Activated naive CD4-positive, alpha-beta T cell treated with anti-CD3 and anti-CD28 coated beads, Interleukin-2, amount 10 ng/mL, durations not matched to agents 7 days and 5 days (primary cell): ENCODE results near the gene OTOA.
"Not testable (repeated sequence)": the region's sequence is repeated elsewhere in the genome, so short reads cannot be mapped to it uniquely, and the experiment has no call there.

Source experiments
- CTCF ChIA-PET: fragments of 350-600 bp; sonication (Branson Sonifier 250); formaldehyde crosslinking; loops from one replicate; lab custom pipeline; 2021; ENCODE audit warnings: antibody characterized with exemption; lab: Charles Lee
- DNase-seq: peaks from one replicate; pipeline ENCODE4 v3.0.0-alpha.2; 2020
- H3K27ac Mint-ChIP-seq: one replicate; pipeline ENCODE4 v1.8.0; 2021; ENCODE audit warnings: mild to moderate bottlenecking, moderate library complexity, mixed read lengths
- H3K27me3 Mint-ChIP-seq: one replicate; pipeline ENCODE4 v1.8.0; 2021; ENCODE audit warnings: mild to moderate bottlenecking, mixed read lengths
- H3K36me3 Mint-ChIP-seq: one replicate; pipeline ENCODE4 v1.8.0; 2021; ENCODE audit warnings: mixed read lengths
- H3K4me1 Mint-ChIP-seq: one replicate; pipeline ENCODE4 v1.8.0; 2021; ENCODE audit warnings: mixed read lengths
- H3K4me3 Mint-ChIP-seq: one replicate; pipeline ENCODE4 v1.8.0; 2021; ENCODE audit warnings: mild to moderate bottlenecking, moderate library complexity, mixed read lengths
- H3K9me3 Mint-ChIP-seq: one replicate; pipeline ENCODE4 v1.8.0; 2021; ENCODE audit warnings: mixed read lengths

OTOA gene

DNA sequence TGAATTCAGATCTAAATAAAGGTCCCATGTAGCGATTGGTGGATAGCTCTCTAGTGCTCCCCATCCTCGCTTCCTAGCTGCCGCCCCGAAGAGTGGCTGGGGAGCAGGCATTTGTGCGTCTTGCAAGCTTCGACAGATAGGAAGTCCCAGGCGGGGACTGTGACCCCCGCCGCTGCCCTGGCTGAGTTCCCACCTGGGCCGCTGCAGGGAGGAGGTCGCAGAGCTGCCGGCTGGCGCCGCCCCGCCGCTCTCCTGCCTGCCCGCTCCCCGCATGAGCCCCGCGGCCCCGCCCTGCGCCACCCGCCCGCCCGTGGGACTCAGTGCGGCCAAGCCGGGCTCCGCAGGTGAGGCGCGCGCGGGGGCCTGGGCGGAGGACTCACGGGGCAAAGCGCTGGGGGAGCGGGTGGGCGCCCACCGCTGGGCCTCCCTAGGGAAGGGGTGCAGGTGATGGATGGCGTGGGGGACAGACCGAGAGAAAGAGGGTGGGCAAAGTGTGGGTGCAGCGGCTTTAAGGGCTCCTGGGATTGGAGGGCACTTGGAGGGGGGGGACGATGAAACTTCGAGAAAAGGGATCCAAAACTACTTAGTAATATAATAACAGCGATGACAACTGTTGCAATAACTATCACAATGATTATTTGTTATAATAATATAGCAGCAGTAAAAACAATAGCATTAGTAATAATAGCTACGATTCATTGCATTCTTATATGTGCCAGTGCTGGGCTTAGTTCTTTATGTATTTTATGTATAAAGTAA is at the start of gene OTOA:
TSS of gene OTOA (plus strand) at position 80 of the 759 bp plus-strand sequence. CDS start 14,547 bp downstream, outside the sequence.
- H3K4me1 Mint-ChIP-seq: peaks cover 22% of the 10 kb centered on the region
- peak; percentile 47 for DNase-seq
- H3K4me3 Mint-ChIP-seq: peak within 1 kb of the TSS; percentile 39
- H3K9me3 Mint-ChIP-seq: no peaks in the 10 kb centered on the region
- CTCF ChIA-PET: no interaction called here
- no peaks in the 10 kb centered on the region for H3K36me3 Mint-ChIP-seq
- peaks cover 43% of the 10 kb centered on the region for H3K27me3 Mint-ChIP-seq
- no peak within 1 kb of the TSS for H3K27ac Mint-ChIP-seq

DNA sequence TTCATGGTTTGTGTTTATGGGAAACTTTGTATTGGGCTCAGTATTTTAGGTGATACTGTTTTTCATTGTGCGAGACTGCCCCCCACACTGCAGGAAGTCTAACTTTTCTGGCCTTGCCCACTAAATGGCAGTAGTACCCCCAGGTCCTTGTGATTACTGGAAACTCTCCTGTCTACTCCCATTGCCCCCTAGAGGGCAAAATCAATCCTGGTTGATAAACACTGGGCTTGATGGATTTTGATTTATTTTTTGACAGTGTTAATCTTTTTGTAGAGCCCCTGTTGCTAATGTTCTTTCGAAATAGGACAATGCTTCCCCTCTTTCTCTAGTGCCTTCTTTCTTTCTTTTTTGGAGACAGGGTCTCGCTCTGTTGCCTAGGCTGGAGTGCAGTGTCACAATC is 48.9 kb upstream of the OTOA start:
- H3K36me3 Mint-ChIP-seq: peaks cover 34% of the 10 kb centered on the region
- CTCF ChIA-PET: no interaction called here
- no peaks in the 10 kb centered on the region for H3K27me3 Mint-ChIP-seq
- no peak for DNase-seq
- no peaks in the 10 kb centered on the region for H3K9me3 Mint-ChIP-seq
- H3K4me1 Mint-ChIP-seq: peaks cover 59% of the 10 kb centered on the region
- no peak overlapping the region for H3K4me3 Mint-ChIP-seq
- peak overlapping the region; percentile 19 for H3K27ac Mint-ChIP-seq

DNA sequence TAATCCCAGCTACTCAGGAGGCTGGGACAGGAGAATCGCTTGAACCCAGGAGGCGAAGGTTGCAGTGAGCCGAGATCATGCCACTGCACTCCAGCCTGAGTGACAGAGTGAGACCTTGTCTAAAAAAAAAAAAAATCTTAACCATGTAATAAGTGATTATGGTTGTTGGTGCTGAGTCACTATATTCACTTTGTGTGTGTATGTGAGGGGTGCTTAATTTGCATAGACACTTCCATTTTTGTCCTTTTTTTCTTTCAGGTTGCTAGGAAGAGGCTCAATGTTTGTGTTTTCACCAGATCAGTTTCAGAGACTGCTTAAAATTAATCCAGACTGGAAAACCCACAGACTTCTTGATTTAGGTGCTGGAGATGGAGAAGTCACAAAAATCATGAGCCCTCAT is 46.2 kb upstream of the OTOA start:
- no peak overlapping the region for H3K27ac Mint-ChIP-seq
- no peak overlapping the region for H3K4me3 Mint-ChIP-seq
- DNase-seq: no peak
- H3K27me3 Mint-ChIP-seq: no peaks in the 10 kb centered on the region
- H3K4me1 Mint-ChIP-seq: peaks cover 57% of the 10 kb centered on the region
- H3K36me3 Mint-ChIP-seq: peaks cover 43% of the 10 kb centered on the region
- H3K9me3 Mint-ChIP-seq: no peaks in the 10 kb centered on the region
- CTCF ChIA-PET: interaction anchor here (1.6 kb wide), 1 partner anchor 24 kb away, joined by 3 read pairs; no protein-coding TSS in a partner anchor

DNA sequence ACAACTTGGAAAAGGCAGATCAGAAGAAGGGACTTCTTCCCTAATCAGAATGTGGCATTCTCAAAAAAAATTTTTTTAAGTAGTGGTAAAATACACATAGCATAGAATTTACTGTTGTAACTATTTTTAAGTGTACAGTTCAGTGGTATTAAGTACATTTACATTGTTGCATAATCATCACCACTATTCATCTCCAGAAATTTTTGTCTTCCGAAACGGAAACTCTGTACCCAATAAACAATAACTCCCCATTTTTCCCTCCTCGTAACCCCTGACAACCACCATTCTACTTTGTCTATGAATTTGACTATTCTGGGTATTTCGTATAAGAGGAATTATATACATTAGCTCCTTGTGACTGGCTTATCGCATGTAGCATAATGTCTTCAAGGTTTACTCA is 45.5 kb upstream of the OTOA start:
- H3K4me3 Mint-ChIP-seq: no peak overlapping the region
- DNase-seq: no peak
- peaks cover 54% of the 10 kb centered on the region for H3K4me1 Mint-ChIP-seq
- no peaks in the 10 kb centered on the region for H3K9me3 Mint-ChIP-seq
- H3K36me3 Mint-ChIP-seq: peaks cover 45% of the 10 kb centered on the region
- no peaks in the 10 kb centered on the region for H3K27me3 Mint-ChIP-seq
- no peak overlapping the region for H3K27ac Mint-ChIP-seq
- CTCF ChIA-PET: no interaction called here

DNA sequence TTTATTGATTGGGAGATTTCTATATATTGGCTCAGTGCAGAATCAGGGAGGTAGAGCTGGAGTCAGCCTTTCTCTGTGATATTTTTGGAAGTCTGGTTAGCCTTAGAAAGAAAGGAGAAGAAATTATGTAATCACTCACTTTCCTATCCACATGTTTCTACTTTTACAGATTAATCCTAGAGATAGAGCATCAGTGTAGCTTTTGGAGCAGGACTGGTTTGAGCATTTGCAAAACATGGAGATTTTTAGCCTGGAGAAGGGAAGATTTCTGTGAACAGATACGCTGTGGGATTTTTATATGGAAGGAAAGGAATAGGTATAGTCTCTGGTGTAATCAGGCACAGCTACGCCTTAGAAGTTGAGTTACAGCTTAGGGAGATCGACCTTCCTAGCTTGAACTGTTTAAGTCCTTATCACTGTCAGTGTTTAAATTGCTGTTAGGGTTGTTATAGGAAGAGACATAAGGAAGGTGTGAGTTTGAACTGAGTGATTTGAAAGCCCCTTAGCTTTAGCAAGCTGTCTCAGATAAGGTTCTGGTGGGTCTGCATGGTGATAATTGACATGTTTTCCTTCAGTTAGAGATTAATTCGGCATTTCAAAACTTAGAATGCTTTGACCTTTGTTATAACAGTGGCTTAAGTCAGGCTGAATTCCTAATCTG is 43.9 kb upstream of the OTOA start:
- CTCF ChIA-PET: interaction anchor here (0.9 to 1.2 kb wide), 2 partner anchors 19 to 89 kb away, joined by 3 read pairs; no protein-coding TSS in a partner anchor
- H3K27me3 Mint-ChIP-seq: no peaks in the 10 kb centered on the region
- H3K9me3 Mint-ChIP-seq: no peaks in the 10 kb centered on the region
- peaks cover 52% of the 10 kb centered on the region for H3K36me3 Mint-ChIP-seq
- no peak overlapping the region for H3K27ac Mint-ChIP-seq
- H3K4me3 Mint-ChIP-seq: no peak overlapping the region
- no peak for DNase-seq
- H3K4me1 Mint-ChIP-seq: peaks cover 56% of the 10 kb centered on the region

DNA sequence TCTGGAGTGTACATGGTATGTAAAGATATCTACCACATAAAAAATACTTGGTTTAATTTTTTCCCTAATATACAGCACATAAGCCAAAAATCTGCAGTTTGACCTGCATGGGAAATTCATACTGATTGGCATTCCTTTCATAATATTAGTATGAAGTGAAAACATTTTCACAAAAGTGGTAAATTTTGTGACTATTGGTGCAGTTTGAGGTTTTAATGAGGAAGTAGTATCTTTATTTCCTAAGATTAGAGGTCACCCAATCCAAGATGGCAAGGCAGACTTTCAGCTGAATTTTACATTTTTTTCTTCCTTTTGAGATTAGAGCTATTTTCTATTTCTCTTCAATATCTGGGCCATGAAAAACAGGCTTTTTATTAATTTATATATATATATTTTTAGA is 43.2 kb upstream of the OTOA start:
- H3K4me3 Mint-ChIP-seq: no peak overlapping the region
- H3K36me3 Mint-ChIP-seq: peaks cover 55% of the 10 kb centered on the region
- H3K9me3 Mint-ChIP-seq: no peaks in the 10 kb centered on the region
- H3K27ac Mint-ChIP-seq: no peak overlapping the region
- CTCF ChIA-PET: interaction anchor here (0.9 to 1.0 kb wide), 3 partner anchors 22 to 88 kb away, joined by 3 to 4 read pairs (median 3); no protein-coding TSS in a partner anchor
- H3K27me3 Mint-ChIP-seq: no peaks in the 10 kb centered on the region
- no peak for DNase-seq
- H3K4me1 Mint-ChIP-seq: peaks cover 56% of the 10 kb centered on the region

DNA sequence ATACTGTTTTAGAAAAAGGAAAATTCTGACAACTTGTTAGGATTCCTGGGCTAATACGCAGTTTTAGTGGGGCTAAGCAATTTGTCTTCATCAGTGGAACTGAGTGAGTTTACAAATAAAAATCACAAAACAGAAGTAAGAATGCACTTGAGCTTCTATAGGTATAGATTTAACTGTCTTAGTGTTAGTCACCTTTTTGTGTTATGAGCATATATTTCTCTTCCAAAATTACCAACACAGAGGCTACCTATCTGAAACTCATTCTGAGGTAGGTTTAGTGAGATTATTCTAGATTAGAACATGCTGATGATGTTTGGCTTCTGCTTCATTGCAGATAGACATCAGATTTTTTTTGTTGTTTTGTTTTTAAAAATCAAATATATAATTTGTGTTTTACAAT is 41.2 kb upstream of the OTOA start:
- H3K9me3 Mint-ChIP-seq: no peaks in the 10 kb centered on the region
- no peak overlapping the region for H3K27ac Mint-ChIP-seq
- no peak for DNase-seq
- no peak overlapping the region for H3K4me3 Mint-ChIP-seq
- H3K27me3 Mint-ChIP-seq: no peaks in the 10 kb centered on the region
- CTCF ChIA-PET: interaction anchor here (0.8 kb wide), 1 partner anchor 14 kb away, joined by 3 read pairs; no protein-coding TSS in a partner anchor
- H3K36me3 Mint-ChIP-seq: peaks cover 61% of the 10 kb centered on the region
- peaks cover 60% of the 10 kb centered on the region for H3K4me1 Mint-ChIP-seq

DNA sequence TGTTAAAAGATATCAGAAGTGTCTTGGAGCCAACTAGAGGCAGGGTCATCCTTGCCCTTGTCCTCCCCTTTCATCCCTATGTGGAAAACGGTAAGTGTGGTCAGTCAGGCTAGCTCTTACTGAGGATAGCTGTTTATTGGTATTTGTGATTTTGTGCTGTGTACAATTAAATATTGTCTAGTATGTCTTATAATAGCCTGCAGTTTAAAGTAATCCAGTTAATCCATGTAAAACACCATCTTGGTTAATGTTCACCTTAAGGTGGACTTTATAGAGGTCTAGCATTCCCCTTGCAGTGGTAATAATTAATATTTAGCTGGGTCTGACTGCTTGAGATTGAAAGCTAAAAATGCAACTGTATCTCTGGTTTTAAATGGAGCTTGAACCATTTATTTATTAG is 38.7 kb upstream of the OTOA start:
- peaks cover 3% of the 10 kb centered on the region for H3K9me3 Mint-ChIP-seq
- H3K27ac Mint-ChIP-seq: peak overlapping the region; percentile 6
- no peak for DNase-seq
- CTCF ChIA-PET: interaction anchor here (0.9 to 1.2 kb wide), 2 partner anchors 32 to 59 kb away, joined by 3 read pairs; no protein-coding TSS in a partner anchor
- H3K36me3 Mint-ChIP-seq: peaks cover 67% of the 10 kb centered on the region
- H3K4me1 Mint-ChIP-seq: peaks cover 57% of the 10 kb centered on the region
- H3K4me3 Mint-ChIP-seq: no peak overlapping the region
- H3K27me3 Mint-ChIP-seq: no peaks in the 10 kb centered on the region

DNA sequence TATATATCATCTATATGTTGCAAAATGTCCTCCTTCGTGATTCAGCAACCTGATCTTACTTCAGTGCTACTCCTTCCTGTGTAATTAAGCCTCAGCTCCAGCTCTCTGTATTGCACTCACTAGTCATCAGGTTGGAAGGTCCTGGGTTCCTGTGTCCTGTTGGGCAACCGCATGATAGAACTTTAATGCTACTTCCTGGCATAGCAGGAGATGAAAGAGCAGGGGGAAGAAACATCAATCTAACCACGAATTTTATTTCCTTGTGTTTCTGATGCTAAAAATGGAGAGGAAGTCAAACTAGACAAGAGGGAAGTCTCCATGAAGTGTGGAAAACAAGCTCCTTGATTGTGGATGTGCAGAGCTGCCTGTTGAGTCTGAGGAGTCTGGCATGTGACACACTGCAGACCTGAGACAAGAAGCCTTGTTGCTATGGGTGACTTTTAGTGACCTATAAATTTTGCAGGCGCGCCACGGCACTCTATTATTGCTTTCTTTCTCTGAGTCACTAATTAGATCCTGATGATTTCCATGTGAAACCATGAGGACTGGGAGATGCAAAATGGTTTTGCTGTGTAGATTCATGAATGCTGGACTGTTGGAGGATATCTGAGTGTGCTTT is 37.0 kb upstream of the OTOA start:
- Mint-ChIP-seq H3K27ac (peak overlapping the region; percentile 64), H3K4me1 (peaks cover 40% of the 10 kb centered on the region), H3K36me3 (peaks cover 61% of the 10 kb centered on the region), H3K27me3 (no peaks in the 10 kb centered on the region), H3K9me3 (peaks cover 3% of the 10 kb centered on the region), H3K4me3 (no peak overlapping the region)
- CTCF ChIA-PET: no interaction called here
- DNase-seq: peak; percentile 42

DNA sequence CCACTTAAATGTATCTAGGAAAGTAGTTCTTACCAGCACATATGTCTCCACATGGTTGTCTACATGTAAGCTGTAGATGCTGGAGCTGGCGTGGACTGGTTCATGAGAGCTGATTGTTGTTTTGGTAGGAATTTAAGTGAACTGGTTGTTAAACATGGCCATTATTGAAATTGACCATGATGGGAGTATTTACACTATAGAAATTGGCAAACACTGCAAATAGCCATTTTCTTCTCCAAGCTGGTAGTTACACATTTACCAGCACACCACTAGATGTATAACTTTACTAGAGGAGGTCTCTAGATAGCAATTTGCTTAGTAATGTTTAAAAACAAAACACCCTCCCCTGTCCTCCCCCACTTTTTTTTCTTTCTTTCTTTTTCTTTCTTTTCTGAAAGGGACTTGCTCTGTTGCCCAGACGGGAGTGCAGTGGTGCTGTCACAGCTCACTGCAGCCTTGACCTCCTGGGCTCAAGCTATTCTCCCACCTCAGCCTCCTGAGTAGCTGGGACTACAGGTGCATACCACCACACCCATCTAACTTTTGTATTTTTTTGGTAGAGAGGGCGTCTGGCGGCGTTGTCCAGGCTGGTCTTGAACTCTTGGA is 35.5 kb upstream of the OTOA start:
- H3K4me3 Mint-ChIP-seq: no peak overlapping the region
- H3K36me3 Mint-ChIP-seq: peaks cover 52% of the 10 kb centered on the region
- peaks cover 3% of the 10 kb centered on the region for H3K9me3 Mint-ChIP-seq
- CTCF ChIA-PET: interaction anchor here (2.7 kb wide), 1 partner anchor 12 kb away, joined by 9 read pairs; no protein-coding TSS in a partner anchor
- H3K27ac Mint-ChIP-seq: no peak overlapping the region
- peaks cover 34% of the 10 kb centered on the region for H3K4me1 Mint-ChIP-seq
- H3K27me3 Mint-ChIP-seq: no peaks in the 10 kb centered on the region
- no peak for DNase-seq

DNA sequence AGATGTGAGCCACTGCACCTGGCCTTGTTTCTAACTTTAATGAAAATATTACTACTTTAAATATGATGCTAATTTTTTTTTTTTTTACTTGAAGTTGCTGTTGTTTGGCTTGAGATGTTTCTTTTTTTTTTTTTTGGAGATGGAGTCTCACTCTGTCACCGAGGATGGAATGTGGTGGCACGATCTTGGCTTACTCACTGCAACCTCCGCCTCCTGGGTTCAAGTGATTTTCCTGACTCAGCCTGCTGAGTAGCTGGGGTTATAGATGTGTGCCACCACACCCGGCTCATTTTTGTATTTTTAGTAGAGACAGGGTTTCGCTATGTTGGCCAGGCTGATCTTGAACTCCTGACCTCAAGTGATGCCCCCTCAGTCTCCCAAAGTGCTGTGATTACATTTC is 35.0 kb upstream of the OTOA start:
- Mint-ChIP-seq H3K9me3 (peaks cover 3% of the 10 kb centered on the region), H3K4me1 (peaks cover 34% of the 10 kb centered on the region), H3K27me3 (no peaks in the 10 kb centered on the region), H3K36me3 (peaks cover 47% of the 10 kb centered on the region), H3K27ac (no peak overlapping the region), H3K4me3 (no peak overlapping the region)
- DNase-seq: no peak
- CTCF ChIA-PET: interaction anchor here (2.7 kb wide), 1 partner anchor 11 kb away, joined by 9 read pairs; no protein-coding TSS in a partner anchor

DNA sequence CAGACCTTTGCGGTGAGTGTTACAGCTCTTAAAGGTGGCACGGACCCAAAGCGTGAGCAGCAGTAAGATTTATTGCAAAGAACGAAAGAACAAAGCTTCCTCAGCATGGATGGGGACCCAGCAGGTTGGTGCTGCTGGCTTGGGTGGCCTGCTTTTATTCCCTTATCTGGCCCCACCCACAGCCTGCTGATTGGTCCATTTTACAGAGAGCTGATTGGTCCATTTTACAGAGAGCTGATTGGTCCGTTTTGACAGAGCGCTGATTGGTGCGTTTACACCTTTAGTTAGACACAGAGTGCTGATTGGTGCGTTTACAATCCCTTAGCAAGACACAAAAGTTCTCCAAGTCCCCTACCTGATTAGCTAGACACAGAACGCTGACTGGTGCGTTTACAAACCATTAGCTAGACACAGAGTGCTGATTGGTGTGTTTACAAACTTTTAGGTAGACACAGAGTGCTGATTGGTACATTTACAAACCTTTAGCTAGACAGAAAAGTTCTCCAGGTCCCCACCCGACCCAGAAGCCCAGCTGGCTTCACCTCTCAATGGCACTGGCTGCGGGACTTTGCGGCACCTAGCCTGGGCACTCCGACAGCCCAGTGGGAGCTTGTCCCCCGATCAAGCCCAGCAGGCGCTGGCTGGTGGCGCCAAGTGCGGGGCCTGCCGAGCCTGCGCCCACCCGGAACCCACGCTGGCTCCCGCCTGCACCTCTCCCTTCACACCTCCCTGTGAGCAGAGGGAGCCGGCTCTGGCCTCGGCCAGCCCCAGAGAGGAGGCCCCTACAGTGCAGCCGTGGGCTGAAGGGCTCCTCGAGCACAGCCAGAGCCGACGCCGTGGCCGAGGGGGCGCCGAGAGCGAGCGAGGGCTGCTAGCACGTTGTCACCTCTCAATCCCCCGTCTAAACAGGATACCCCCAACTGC is 33.9 kb upstream of the OTOA start:
- H3K9me3 Mint-ChIP-seq, H3K4me3 Mint-ChIP-seq, H3K27ac Mint-ChIP-seq, H3K27me3 Mint-ChIP-seq, DNase-seq: not testable (repeated sequence)
- CTCF ChIA-PET: interaction anchor here (1.1 to 2.7 kb wide), 2 partner anchors 10 to 12 kb away, joined by 4 to 9 read pairs; no protein-coding TSS in a partner anchor
- H3K4me1 Mint-ChIP-seq: peaks cover 30% of the 10 kb centered on the region
- peaks cover 39% of the 10 kb centered on the region for H3K36me3 Mint-ChIP-seq

DNA sequence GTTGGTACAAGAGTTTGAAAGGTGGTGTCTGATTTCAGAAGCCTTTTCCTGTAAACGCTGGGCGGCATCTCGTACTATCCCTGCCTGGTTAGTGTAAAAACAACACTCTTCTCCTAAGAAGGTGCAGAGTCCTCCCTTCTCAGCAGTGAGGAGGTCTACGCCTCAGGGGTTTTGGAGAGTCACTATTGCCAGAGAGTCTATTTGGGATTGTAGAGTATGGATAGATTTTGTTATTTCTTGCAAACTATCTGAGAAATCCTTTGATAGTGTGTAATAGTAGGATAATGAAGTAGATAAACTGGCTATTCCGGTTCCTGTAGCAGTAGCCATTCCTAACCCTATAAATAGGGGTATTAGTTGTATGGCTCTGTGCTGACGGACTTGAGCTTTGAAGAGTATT is 32.9 kb upstream of the OTOA start:
- not testable (repeated sequence) for H3K27ac Mint-ChIP-seq

More for the DNA sequence above, 32.9 kb upstream of the OTOA start:
- not testable (repeated sequence) for H3K27me3 Mint-ChIP-seq, H3K9me3 Mint-ChIP-seq, H3K4me3 Mint-ChIP-seq, DNase-seq
- H3K36me3 Mint-ChIP-seq: peaks cover 34% of the 10 kb centered on the region
- CTCF ChIA-PET: interaction anchor here (1.1 kb wide), 1 partner anchor 11 kb away, joined by 4 read pairs; no protein-coding TSS in a partner anchor
- peaks cover 20% of the 10 kb centered on the region for H3K4me1 Mint-ChIP-seq
